Spleen (tissue), 11 donors: Measurements from ENCODE around the gene TCEAL9. TPM values are rescaled to one million over a fixed set of nuclear protein-coding genes. Genes with fewer than 3 reads are reported as not detected.

Experiments used
- DNase-seq: peaks from one replicate; pipeline ENCODE4 v3.0.0-alpha.2; 2020
- H3K27ac ChIP-seq, 8 donors: fragments of 200-600 bp; sonication (generic) in 7 of 8; 1 replicate in 4 of 8; 2 replicates in 4 of 8; pipeline versions ENCODE4 v1.5.0 to v1.8.0; 2016 to 2021; ENCODE audit warnings: inconsistent platforms in 4 of 8, mild to moderate bottlenecking in 4 of 8, moderate library complexity in 1 of 8
- H3K27me3 ChIP-seq, 7 donors: fragments of 200-600 bp; sonication (generic) in 6 of 7; replicated peaks in 1 of 7; 1 replicate in 4 of 7; 2 replicates in 3 of 7; pipeline versions ENCODE4 v1.5.0 to v1.8.0; 2016 to 2021; ENCODE audit warnings: inconsistent platforms in 3 of 7, mild to moderate bottlenecking in 1 of 7
- H3K36me3 ChIP-seq, 6 donors: fragments of 200-600 bp; sonication (generic) in 5 of 6; 1 replicate in 4 of 6; 2 replicates in 2 of 6; pipeline versions ENCODE4 v1.5.0 to v1.8.0; 2016 to 2021; ENCODE audit warnings: inconsistent platforms in 2 of 6
- H3K4me1 ChIP-seq, 6 donors: fragments of 200-600 bp; sonication (generic) in 5 of 6; 1 replicate in 3 of 6; 2 replicates in 3 of 6; pipeline versions ENCODE4 v1.5.0 to v1.8.0; 2016 to 2021; ENCODE audit warnings: inconsistent platforms in 3 of 6
- H3K4me3 ChIP-seq, 8 donors: fragments of 200-600 bp; sonication (generic) in 7 of 8; 1 replicate in 4 of 8; 2 replicates in 4 of 8; pipeline versions ENCODE4 v1.5.0 to v1.8.0; 2016 to 2021; ENCODE audit warnings: inconsistent platforms in 4 of 8, mild to moderate bottlenecking in 4 of 8, moderate library complexity in 2 of 8
- H3K9me3 ChIP-seq, 8 donors: fragments of 200-600 bp; sonication (generic) in 7 of 8; 1 replicate in 4 of 8; 2 replicates in 4 of 8; pipeline versions ENCODE4 v1.5.0 to v1.8.0; 2016 to 2021; ENCODE audit warnings: inconsistent platforms in 4 of 8
- CTCF ChIP-seq, 11 experiments: fragments of 200-600 bp in 7 of 11; fragments of 450-650 bp in 4 of 11; sonication (generic) in 4 of 11; IDR thresholded peaks in 8 of 11; conservative IDR thresholded peaks in 3 of 11; 1 replicate in 7 of 11; 2 replicates in 4 of 11; pipeline versions ENCODE4 v1.4.0 to v1.8.0; 2016 to 2021; ENCODE audit warnings: antibody characterized with exemption in 11 of 11, inconsistent platforms in 4 of 11, mild to moderate bottlenecking in 1 of 11
- POLR2A ChIP-seq, 3 donors: fragments of 450-650 bp; IDR thresholded peaks; one replicate each; pipeline ENCODE4 v1.5.1; 2017; ENCODE audit warnings: antibody characterized with exemption in 3 of 3, mild to moderate bottlenecking in 1 of 3
- POLR2AphosphoS5 ChIP-seq, 3 donors: sonication (generic); formaldehyde crosslinking; IDR thresholded peaks; one replicate each; pipeline ENCODE4 v1.5.1; 2017; ENCODE audit warnings: antibody characterized with exemption in 3 of 3
- WGBS, 5 donors: extraction: QIAGEN DNeasy Blood & Tissue Kit in 3 of 5; methylation state at CpG; one replicate each; pipeline versions ENCODE4 v1.1.5 to v1.1.7; 2013 to 2018; 5-methylcytosine and 5-hydroxymethylcytosine counted together
- intact Hi-C: fragments of 100-400 bp; cut with DNase I; formaldehyde crosslinking; loops from one replicate; pipeline ENCODE4 v1.15.0; 2023; ENCODE audit warnings: low total_unique reads
- polyA plus RNA-seq, 3 donors: library from polyadenylated mRNA; stranded (reverse); fragments of 200-250 nt; gene quantifications; one replicate each; pipeline ENCODE4 v1.2.1, GENCODE V29; 2013
- total RNA-seq, 7 donors: library from RNA; depleted of rRNA in 3 of 7; stranded (reverse); fragments of >200 nt in 3 of 7; fragmentation: NEBNext Ultra II Directional in 4 of 7; extraction: Animal tissue kit (Norgen Biotek cat#: 25700) in 4 of 7; gene quantifications; one replicate each; pipeline versions ENCODE4 v1.1.0 to v1.2.1, GENCODE V29; 2016 to 2021
- donor health status: healthy with polysubstance abuse.
- donor health status: DM: no; HTN: no; CAD: no; lungs with moderate emphysema.
- donor health status: DM: no; HTN: no; CAD: no.
- donor health status: Bipolar disorder and iron deficiency.
- donor health status: healthy.
- donor health status: DM: no; HTN: no; CAD: no.
- donor health status: DM: yes; HTN: yes; CAD: no.

The TCEAL9 gene
- total and polyA plus RNA-seq, 10 donors, result 27.4 to 72.0 (median 43.5) TPM

DNA sequence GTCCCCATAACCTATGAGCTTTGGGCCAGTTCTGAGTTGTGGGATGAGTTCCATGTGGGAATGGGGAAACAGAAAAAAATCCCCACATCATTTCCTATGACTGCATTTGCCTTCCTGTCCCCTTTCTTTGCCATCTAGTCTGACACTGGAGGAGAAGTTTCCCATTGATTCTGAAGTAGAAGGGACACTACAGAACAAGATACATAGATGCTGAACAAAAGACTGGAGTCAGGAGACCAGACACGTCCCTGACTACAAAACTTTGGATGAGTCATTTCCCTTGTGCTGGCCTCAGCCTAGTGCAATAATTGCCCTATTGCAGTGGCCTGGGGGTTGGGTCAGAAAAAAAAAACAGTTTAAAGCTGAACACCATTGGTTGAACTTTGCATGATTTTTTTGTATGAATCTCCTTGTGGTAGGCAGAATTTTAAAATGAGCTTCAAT, 42.1 kb downstream of the TCEAL9 start:
- intact Hi-C loops, result no loop called here
- 0 to 10% (median 7%) methylated on average over 1 of the region's 1 CpG for WGBS, 5 donors
- Histone ChIP-seq H3K9me3 (no peaks in the 10 kb centered on the region), H3K36me3 (no peaks in the 10 kb centered on the region), H3K4me1 (no peaks in the 10 kb centered on the region), H3K4me3 (no peak overlapping the region), H3K27ac (no peak overlapping the region), H3K27me3 (peaks cover 0 to 14% (median 0%) of the 10 kb centered on the region in 7 donors)
- TF ChIP-seq CTCF (IDR thresholded peaks at IDR 0.05 in 8 of 11, conservative IDR thresholded peaks at IDR 0.05 in 3 of 11) (no peak), POLR2A (IDR thresholded peaks at IDR 0.05) (no peak), POLR2AphosphoS5 (IDR thresholded peaks at IDR 0.05) (no peak)
- DNase-seq, result no peak

- TF ChIP-seq POLR2AphosphoS5 (IDR thresholded peaks at IDR 0.05) (no peak), POLR2A (IDR thresholded peaks at IDR 0.05) (no peak), CTCF (IDR thresholded peaks at IDR 0.05 in 8 of 11, conservative IDR thresholded peaks at IDR 0.05 in 3 of 11) (no peak)
- DNase-seq, result no peak
- no peak overlapping the region for H3K4me3 ChIP-seq
- H3K36me3 ChIP-seq, result no peaks in the 10 kb centered on the region
- intact Hi-C loops, result no loop called here
- peaks cover 0 to 18% (median 0%) of the 10 kb centered on the region in 7 donors for H3K27me3 ChIP-seq
- WGBS, 5 donors, result 27 to 69% (median 39%) methylated on average over 1 of the region's 1 CpG
- no peak overlapping the region for H3K27ac ChIP-seq
- no peaks in the 10 kb centered on the region for H3K9me3 ChIP-seq
- H3K4me1 ChIP-seq, result no peaks in the 10 kb centered on the region
These were observed 43.4 kb downstream of the TCEAL9 start for GRCh38 chrX:103399744-103400143.

DNA sequence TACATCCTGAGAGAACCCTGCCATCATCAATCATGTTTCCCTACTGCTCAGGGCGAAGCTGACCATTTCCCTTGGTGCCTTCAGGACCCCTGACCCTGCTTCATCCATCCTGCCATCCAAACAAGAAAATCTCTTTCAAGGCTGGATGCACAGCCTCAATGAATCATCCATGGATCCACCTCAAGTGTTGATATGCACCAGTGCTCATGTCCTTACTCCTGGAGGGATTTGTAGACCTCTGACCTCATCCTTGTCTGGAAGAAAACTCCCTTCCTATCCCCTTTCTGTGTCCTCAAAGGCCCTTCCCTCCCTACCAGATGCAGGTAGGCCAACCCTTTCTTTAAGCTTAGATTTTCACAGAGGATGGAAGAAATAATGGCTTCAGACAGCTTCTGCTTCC, 44.6 kb downstream of the TCEAL9 start:
- intact Hi-C loops, result no loop called here
- peaks cover 0 to 20% (median 0%) of the 10 kb centered on the region in 7 donors for H3K27me3 ChIP-seq
- DNase-seq, result no peak
- 55 to 76% (median 67%) methylated on average over 1 of the region's 1 CpG for WGBS, 5 donors
- H3K36me3 ChIP-seq, result no peaks in the 10 kb centered on the region
- TF ChIP-seq POLR2A (IDR thresholded peaks at IDR 0.05), result no peak
- TF ChIP-seq POLR2AphosphoS5 (IDR thresholded peaks at IDR 0.05), result no peak
- no peak for TF ChIP-seq CTCF (IDR thresholded peaks at IDR 0.05 in 8 of 11, conservative IDR thresholded peaks at IDR 0.05 in 3 of 11)
- H3K4me3 ChIP-seq, result no peak overlapping the region
- no peaks in the 10 kb centered on the region for H3K4me1 ChIP-seq
- H3K9me3 ChIP-seq, result no peaks in the 10 kb centered on the region
- no peak overlapping the region for H3K27ac ChIP-seq

- WGBS, 5 donors, result 2 to 34% (median 11%) methylated on average over 3 to 19 of the region's 19 CpGs
- H3K9me3 ChIP-seq, result no peaks in the 10 kb centered on the region
- TF ChIP-seq POLR2AphosphoS5 (IDR thresholded peaks at IDR 0.05) (peak; percentile 17 to 56 (median 26)), CTCF (IDR thresholded peaks at IDR 0.05 in 8 of 11, conservative IDR thresholded peaks at IDR 0.05 in 3 of 11) (no peak)
- H3K27me3 ChIP-seq, result peaks cover 0 to 17% (median 0%) of the 10 kb centered on the region in 7 donors
- H3K27ac ChIP-seq, result peak overlapping the region in 3 of 8 donors; percentile 18 to 50 (median 23)
- DNase-seq, result no peak
- peak overlapping the region in 7 of 8 donors; percentile 10 to 63 (median 30) for H3K4me3 ChIP-seq
- H3K4me1 ChIP-seq, result no peaks in the 10 kb centered on the region
- intact Hi-C loops, result no loop called here
- H3K36me3 ChIP-seq, result no peaks in the 10 kb centered on the region
These were observed 48.1 kb downstream of the TCEAL9 start for GRCh38 chrX:103404231-103405008.
